GM19238 (cell line): ENCODE measurements around the gene IMP4.

ENCODE experiments used
- DNase-seq: peaks from one replicate; pipeline ENCODE4 v3.0.0; 2011; ENCODE audit warnings: low spot score; ENCODE audit not compliant: insufficient read length

The IMP4 gene

DNA sequence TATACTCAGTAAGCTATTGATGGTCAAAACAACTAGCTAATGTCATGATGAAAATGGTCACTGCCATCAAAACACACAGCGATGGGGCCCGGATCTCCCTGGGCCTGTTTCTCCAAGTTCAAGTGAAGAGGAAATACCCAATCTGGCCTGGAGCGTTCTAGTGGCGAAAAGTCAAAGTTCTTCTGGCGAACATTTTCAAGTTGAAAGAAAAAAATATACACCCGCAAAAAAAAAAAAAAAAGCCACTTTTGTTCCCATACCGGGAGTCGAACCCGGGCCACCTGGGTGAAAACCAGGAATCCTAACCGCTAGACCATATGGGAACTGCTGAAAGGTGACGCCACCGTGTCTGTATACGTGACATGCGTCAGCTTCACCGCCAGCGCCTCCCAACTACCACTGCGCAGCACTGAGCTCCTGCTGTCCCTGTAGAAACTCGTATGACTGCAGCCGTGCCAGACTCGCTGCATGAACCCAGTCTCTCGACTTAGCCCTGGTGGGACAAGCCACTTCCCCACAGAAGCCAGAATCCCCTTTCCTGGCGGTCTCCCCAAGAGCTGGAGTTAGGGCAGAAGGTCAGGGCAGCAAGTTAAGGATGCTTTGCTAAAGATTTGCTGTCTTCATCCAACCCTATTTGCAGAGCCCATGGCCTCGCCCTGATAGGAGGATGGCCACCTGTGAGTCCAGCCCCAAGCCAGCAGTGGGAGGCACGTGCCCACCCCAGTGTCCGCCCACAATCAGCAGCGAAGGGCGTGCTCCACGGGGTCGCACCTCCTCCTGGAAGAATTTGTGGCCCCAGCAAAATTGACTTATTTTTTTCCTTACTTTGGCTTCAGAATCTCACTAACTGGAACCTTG is 5.6 kb upstream of the IMP4 start:
- no peak for DNase-seq

DNA sequence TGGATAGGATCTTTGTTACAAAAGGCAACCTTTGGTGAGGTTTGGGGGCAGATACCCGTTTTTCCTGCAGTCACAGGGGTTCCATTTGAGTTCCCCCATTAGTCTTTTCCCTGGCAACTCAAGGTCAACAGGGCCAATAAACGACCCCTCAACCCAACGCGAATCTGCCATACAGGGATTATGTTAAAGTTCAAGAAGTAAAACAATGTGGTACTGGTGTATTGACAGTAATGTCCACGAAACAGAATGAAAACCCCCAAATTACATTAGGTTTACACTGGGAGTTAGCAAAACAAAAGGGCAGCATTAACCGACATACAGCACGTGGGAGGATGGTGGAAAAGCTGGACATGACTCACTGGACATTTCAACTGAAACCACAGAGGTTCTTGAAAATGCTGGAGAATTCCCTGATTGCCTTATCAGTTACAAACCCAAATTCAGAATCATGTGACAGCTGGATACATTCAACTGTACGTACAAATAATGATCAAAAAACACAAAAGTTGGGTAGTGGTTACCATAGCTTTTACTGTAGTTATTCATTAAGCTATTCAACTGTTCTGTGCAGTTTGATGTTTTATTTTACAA is 4.9 kb upstream of the IMP4 start:
- DNase-seq, result no peak

DNA sequence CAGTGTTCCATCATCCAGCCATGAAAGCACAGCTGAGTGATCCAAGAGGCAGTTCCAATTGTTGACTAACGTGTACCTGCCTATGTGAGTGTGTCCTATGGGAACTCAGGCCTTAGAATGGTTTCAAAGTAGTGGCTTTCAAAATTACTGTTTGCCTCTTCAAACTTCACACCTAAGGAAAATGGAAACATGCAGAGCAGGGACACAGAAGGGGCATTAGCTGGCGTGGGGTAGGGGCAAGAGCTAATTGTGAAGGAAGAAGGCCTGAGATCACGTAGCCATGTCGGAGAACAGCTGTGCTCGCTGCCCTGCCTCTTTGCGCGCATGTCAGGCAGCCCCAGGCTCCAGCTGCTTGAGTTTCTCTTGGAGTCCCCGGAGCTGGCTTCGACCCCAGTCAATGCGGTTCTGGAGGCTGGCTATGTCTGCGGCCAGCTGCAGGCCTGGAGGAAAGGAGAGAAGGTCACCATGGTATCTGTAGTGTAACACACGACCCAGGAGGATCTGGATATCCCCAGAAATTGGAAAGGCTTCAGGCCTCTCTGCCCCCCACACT is 3.8 kb upstream of the IMP4 start:
- DNase-seq, result no peak

DNA sequence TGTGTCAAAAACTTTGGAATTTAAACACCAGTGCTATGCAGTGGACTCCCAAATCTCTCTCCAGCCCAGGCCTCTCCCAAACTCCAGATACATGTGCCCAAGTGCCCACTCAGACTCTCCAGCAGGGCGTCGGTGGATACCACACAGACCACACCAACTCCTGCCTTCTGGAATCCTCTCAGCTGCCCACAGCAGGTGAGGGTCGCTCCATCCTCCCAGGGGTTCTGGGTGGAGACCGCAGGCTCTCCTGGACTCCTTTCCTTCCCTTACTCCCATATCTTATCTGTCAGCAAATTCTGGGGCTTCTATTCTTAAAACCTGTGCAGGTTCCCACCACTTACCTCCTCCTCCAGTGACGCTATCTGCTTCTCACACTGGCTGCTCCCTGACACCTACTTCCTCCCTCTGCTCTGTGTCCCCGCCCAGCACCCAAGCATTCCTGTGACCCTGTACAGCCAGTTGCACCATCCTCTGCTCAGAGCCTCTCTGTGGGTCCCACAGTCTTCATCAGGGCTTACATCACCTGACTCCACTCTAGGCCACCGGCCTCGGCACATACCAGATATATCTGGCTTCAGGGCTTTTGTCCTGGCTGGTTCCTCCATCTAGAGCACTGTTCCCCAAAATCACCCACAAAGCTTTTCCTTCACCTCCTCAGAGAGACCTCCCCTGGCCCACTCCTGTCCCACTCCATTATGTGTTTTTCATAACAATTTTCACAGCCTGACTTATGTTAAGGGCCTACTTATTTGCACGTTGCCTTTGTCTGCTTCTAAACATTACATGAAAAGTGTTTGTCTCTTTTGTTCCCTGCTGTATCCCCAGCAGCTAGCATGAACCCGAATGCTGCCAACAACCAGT is 2.6 kb upstream of the IMP4 start:
- DNase-seq, result no peak

DNA sequence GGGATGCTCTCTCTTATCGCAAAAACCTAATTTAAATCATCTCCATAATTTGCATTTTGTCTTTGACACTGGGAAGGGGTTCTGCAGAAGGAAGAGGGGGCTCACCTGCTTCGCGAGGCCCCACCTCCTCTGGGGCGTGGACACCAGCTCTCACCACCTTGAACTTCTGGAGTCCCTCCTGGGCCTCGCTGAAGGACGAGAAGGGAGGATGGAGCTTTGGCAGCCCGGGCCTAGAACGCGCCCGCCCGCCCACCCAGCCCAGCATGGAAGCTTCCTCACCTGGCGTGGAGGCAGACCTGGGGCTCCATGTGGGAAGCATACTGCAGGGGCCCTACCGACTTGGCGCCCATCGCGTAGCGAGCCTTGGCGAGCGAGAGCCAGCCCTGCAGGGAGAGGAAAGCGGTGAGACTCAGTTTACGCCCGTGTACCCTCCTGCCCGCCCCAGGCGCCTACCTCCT is 1.1 kb upstream of the IMP4 start:
- DNase-seq, result no peak

DNA sequence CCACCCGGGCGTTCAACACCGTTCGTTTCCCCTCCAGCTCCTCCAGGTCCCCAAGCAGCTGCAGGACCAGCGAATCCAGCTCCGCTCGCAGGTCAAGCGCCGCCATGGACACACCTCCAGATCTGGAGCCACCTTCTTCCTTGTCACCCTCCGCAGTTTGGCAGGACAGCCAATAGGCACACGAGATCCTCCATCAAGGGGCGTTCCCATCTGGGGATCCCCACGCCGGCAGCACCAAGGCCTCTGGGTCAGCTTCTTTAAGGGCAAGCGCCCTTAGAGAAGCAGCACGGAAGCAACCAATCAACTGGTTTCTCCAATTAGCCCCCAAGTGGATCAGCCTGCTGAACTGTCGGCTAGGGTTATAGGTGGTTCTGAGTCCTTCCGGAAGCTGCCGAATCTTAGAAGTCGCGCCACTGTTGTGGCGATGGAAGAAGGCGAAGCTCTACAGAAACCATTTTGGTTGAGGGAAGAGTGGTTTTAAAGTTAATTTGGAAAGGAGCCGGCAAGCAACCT is 621 bp upstream of the IMP4 start:
- peak; percentile 91 for DNase-seq

DNA sequence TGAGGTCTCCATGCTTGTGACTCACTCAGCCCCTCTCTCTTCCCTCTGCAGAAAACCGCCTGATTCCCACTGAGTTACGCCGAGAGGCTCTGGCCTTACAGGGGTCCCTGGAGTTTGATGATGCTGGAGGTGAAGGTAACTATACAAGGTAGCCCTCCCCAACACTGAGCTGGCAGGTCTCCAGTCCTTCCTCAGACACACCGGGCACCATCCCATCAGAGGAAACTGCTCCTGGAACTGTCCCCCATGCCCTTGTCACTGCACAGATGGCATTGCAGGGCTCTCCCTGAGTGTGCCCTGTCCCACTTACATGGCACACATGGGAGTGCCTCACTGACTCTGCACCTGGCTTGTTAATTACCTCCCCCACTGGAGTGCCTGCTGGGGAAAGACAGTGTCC is 1.9 kb downstream of the IMP4 start:
- no peak for DNase-seq

DNA sequence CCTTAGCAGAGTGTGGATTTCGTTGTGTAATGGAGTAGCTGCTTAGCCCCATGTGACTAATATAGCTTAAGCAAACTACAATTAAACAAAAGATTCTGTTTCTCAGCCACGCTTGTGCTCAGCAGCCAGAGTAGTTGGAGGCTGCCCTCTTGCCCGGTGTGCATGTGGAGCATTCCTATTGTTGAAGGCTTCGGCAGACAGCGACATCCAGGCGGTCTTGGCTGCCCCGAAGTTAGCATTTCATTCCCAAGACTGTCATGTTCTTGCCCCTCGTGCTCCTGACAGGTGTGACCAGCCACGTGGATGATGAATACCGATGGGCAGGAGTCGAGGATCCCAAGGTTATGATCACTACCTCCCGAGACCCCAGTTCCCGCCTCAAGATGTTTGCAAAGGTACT is 2.4 kb downstream of the IMP4 start:
- DNase-seq, result no peak

DNA sequence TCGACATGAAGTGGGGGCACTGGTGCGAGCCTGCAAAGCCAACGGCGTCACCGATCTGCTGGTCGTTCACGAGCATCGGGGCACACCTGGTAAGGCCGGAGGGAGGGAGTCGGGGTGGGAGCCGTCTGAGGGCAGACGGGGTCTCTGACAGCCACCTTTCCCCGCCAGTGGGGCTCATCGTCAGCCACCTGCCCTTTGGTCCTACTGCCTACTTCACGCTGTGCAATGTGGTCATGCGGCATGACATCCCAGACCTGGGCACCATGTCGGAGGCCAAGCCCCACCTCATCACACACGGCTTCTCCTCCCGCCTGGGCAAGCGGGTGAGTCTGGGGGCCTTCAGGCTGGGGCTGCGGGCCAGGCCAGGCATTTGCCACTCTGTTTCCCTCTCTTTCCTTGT is 2.9 kb downstream of the IMP4 start:
- no peak for DNase-seq

DNA sequence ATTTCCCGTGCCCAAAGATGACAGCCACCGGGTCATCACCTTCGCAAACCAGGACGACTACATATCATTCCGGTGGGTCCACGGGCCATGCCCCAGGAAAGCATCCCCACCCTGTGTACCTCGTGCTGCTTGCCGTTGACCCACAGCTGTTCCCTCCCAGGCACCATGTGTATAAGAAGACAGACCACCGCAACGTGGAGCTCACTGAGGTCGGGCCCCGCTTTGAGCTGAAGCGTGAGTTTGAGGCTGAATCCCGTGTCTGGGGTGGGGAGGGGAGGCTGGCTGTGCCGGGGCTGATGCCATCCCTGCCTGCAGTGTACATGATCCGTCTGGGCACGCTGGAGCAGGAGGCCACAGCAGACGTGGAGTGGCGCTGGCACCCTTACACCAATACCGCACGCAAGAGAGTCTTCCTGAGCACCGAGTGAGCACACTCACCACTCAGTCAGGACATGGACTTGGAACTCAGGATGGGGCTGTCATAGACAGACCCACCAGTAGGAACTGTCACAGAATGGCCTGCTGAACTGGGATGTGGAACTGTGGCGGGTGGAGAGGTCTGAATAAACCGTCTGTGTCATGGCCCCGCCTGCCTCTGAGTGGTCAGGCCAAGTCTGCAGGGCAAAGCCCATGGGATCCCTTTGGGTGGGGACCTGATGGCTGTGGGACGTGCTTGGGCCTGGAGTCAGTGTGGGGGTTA is 3.5 kb downstream of the IMP4 start:
- DNase-seq, result no peak

DNA sequence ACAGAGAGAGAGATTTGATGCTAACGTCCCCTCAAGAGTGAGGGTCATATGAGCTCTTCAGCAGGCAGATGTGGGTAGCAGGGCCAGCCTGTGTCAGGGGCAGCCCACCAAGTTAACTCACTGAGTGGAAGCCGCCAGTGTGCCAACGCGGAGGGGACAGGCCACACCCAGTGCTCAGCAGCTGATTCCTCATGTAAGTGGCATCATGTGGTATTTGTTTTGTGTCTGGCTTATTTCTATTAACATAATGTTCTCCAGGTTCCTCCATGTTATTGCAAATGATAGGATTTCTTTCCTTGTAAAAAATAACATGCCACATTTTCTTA is 4.0 kb downstream of the IMP4 start:
- DNase-seq, result no peak

DNA sequence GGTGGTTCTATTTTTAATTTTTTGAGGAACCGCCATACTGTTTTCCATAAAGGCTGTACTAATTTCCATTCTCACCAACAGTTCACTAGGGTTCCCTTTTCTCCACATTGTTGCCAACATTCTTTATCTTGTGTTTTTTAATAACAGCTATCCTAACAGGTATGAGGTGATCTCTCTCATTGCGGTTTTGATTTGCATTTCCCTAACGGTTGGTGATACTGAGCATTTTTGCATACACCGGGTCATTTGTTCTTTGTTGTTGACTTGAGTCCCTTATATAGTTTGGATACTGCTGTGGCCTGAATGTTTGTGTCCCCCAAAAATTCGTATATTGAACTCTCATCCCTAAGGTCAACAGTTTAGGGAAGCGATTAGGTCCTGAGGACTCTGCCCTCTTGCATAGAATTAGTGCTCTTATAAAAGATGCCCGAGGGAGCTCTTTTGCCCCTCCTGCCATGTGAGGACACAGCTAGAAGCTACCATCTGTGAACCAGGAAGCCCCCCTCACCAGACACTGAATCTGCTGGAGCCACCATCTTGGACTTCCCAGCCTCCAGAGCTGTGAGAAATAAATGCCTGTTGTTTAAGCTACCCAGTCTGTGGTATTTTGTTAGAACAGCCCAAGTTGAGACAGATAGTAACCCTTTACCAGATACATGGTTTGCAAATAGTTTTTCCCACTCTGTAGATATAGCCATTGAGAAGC is 4.7 kb downstream of the IMP4 start:
- DNase-seq, result no peak

DNA sequence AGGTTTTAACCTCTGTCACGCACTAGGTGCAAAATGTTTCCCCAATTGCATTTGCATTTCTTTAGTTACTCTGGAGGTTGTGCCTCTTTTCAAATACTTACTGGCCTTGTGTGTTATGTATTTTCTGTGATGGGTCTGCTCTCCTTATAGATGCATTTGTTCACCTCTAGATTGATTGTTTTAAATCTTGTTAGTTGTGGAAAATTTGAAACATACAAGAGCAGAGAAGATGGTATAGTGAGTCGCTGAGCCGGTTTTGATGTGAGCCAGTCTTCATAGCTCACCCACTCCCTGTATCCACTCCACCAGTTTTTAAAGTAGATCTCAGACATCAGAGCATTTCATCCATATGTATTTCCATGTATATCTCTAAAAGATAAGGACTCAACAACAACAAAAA is 6.5 kb downstream of the IMP4 start:
- no peak for DNase-seq

DNA sequence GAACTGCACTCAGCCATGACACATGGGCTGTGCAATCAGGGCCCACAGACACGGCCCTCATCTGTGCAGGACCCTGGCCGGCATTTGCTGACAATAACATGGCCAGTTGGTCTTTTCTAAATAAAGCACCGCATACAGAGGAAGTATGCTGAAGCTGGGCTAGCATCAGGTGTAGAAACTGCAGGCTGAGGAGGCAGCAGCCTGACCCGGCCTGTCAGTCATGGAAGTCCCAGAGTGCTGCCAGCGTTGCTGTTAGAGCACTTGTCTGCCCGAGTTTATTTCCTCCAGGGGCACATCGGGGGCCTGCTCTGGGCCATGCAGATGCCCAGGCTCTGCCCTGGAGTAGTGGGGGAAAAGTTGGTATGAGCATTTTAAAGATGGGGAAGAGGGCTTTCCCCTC is 9.0 kb downstream of the IMP4 start:
- DNase-seq, result no peak

DNA sequence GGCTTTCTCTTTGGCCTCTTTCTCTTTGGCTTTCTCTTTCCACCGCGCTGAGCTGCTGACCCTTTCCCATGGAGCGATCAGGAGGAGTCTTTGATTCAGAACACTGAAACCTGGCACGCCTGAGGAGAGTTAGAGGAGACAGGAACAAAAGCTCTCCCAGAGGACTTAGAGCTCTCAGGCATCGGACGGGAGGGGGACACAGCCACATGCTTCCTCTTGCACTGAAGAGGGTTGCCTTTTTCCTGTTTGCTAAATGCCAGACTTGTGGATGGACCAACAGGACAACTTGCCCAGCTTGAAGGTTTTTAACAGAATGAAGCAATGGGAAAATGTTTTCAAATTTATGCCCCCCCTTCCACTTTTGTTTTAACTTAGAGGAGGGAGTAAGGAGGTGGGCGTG is 9.5 kb downstream of the IMP4 start:
- no peak for DNase-seq

DNA sequence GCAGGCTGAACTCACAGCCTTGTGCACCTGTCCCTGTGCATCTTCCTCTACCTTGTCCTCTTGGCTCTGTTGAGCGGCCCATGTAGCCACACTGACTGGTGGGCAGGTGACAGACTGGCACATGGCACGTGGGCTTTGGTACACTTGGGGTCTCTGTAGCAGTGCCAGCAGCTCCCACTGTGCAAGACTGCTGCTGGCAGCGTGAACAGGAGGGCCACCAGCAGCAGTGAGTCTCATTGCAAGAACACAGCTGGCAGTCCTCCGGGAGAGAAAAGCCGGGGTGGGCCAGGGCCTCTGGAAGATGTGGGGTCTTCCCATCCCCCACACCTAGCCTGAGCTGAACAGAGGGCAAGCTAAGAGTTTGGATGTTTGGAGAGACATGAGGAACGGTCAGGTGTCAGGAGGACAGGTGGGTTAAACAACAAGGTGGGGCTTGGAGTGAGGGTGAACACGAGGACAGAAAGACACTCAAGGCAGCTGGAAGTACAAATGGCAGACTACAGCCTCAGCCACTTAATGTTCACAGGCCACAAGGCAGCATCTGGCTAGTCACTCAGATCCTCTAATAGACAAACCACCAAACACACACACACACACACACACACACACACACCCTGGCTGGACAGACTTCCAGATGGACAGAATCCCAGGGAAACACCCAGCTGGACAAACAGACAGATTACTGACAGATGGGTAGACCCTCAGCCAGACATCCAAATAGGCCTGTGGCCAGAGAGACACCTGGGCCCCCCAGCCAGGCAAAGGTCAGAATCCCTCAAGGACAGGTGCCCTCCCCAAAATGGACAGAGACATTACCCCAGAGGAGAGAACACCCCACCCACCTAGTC is 10.8 kb downstream of the IMP4 start:
- DNase-seq, result no peak

DNA sequence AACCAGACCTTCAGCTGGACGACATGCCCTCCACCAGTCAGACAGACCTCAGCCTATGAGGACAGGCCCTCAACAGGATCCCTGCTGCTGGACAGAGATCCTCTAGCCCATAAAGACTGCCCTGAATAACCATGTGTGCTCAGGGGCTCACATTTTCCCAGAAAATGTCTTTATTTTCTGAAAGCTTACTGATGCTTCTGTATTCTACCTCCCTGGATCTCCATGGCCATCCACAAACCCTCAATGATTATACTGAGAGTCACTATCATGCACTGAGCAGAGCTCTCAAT is 11.4 kb downstream of the IMP4 start:
- no peak for DNase-seq

DNA sequence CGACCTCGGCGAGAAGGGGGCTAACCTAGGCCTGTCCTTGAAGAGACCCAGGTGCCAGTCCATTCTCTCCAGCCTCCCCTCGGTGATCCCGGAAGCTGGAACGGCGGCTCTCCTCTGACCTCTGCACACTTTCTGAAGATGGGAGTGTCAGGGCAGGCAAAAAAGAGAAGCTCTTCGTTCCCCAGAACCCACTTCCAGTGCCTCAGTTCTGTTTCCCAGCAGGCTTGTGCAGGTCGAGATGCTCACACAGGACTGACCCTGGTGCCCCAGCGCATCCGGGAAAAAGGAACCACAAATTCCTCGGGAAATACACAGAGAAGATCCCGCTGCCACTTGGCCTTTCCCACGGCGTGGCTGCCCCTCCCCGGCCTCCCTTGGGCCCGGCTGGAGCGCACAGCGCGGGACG is 12.5 kb downstream of the IMP4 start:
- no peak for DNase-seq

DNA sequence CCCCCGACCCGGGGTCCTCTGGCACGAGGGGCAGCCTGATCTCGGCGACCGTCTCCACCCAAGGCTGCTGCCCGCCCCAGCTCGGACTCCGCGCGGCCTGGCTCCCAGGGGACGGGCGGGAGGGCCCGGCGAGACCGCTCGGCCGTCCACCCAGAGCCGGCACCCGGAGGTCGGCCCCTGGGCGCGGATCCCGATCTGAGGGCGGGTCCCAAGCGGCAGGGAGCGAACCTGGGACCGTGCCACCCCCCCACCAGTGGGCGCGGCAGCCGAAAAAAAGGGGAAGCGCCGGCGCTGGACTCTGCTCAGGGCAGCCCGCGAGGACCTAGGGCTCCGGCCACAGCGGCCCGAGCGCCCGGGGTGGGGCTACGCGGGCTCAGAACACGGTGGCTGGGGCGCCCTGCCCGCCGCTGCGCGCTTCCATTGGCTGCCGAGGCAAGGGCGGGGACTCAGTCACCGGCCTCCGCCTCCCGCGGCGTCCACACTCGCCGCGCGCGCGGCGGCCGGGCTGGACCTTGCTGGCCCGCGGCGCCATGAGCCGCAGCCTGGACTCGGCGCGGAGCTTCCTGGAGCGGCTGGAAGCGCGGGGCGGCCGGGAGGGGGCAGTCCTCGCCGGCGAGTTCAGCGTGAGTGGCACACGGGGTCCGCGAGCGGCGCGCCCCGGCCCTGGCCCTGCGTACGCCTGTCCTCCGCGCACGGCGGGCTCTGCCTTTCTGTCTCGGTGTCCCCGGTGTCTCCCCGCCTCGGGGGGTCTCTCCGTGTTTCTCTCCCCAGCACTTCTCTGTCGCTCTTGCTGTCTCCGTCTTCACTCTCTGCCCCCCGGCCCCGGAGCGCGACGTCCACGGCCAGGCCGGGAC is 13.1 kb downstream of the IMP4 start, which contains the start of gene PTPN18:
PTPN18 (plus strand) TSS at position 479 of the 854 bp plus-strand sequence; CDS start at position 531, 52 bp downstream.
- DNase-seq, result peak; percentile 62
